K562 (cell line): ENCODE measurements around the gene LMOD1. TPM values are rescaled to one million over a fixed set of nuclear protein-coding genes. Genes with fewer than 3 reads are reported as not detected.

Experiments
- ATAC-seq: fragments of 200-7000 bp; cut with Tn5 transposase; 3 replicates; pipeline ENCODE4 v1.9.1; 2020; ENCODE audit warnings: moderate library complexity
- BruUV-seq: library from RNA; stranded (reverse); fragments of 400-500 nt; replicated peaks from 2 replicates; lab custom pipeline; 2021; lab: Mats Ljungman, UMichigan
- CTCF ChIA-PET: fragments of 300-600 bp; formaldehyde crosslinking; extraction: SDS; loops from one replicate; lab custom pipeline; 2021; ENCODE audit warnings: low intra/inter-chr PET ratio; lab: Yijun Ruan, JAX
- POLR2A ChIA-PET: fragments of 300-600, 350-650 bp; sonication (Branson Sonifier 250); formaldehyde crosslinking; extraction: SDS; loops from one replicate; lab custom pipeline; 2021; ENCODE audit warnings: antibody characterized with exemption, inconsistent platforms; lab: Yijun Ruan, JAX
- DNase-seq, 4 experiments: peaks; one replicate each; pipeline versions ENCODE4 v3.0.0 to v3.0.0-alpha.2; 2011 to 2018; ENCODE audit warnings: low spot score in 3 of 4, mixed read lengths in 3 of 4; ENCODE audit errors: extremely low read depth in 1 of 4
- FAIRE-seq: peaks from 2 replicates; lab custom pipeline; 2011; peaks lifted over from hg19 to GRCh38; lab: Jason Lieb, UNC
- H2AFZ ChIP-seq: 2 replicates; pipeline ENCODE4 v1.6.0; 2011; ENCODE audit warnings: low read depth, low read length, control low read depth, inconsistent platforms
- H3K27ac ChIP-seq: fragments of 200-600 bp; 3 replicates; pipeline ENCODE4 v1.8.0; 2011; ENCODE audit warnings: low read depth, mild to moderate bottlenecking, control low read depth, inconsistent platforms, low read length, moderate library complexity, mixed read lengths; ENCODE audit errors: extremely low read depth
- H3K27me3 ChIP-seq, 2 experiments: fragments of 300-600 bp in 1 of 2; 2 replicates in 1 of 2; 3 replicates in 1 of 2; pipeline versions ENCODE4 v1.6.0 to v1.8.0; 2011; ENCODE audit warnings: inconsistent platforms in 2 of 2, low read length in 2 of 2, mild to moderate bottlenecking in 1 of 2, mixed read lengths in 1 of 2, moderate library complexity in 1 of 2; ENCODE audit not compliant: control insufficient read depth in 2 of 2, insufficient read depth in 2 of 2
- H3K36me3 ChIP-seq: fragments of 300-600 bp; 3 replicates; pipeline ENCODE4 v1.8.0; 2011; ENCODE audit warnings: mild to moderate bottlenecking, low read length, inconsistent platforms; ENCODE audit not compliant: control insufficient read depth, insufficient read depth
- H3K4me1 ChIP-seq, 2 experiments: fragments of 200-600 bp in 1 of 2; replicated peaks in 1 of 2; 2 replicates in 1 of 2; 3 replicates in 1 of 2; pipeline versions ENCODE4 v1.5.1 to v1.8.0; 2011; ENCODE audit warnings: inconsistent platforms in 2 of 2, low read length in 2 of 2, mild to moderate bottlenecking in 1 of 2, mixed read lengths in 1 of 2, moderate library complexity in 1 of 2; ENCODE audit not compliant: control insufficient read depth in 2 of 2, insufficient read depth in 2 of 2
- H3K4me2 ChIP-seq: 2 replicates; pipeline ENCODE4 v1.6.1; 2011; ENCODE audit warnings: low read length, control low read depth, inconsistent platforms, mixed read lengths; ENCODE audit not compliant: insufficient read depth
- H3K4me3 ChIP-seq: fragments of 200-600 bp; sonication (generic), shearing (Covaris generic); 2 replicates; pipeline ENCODE4 v1.5.1; 2016; ENCODE audit warnings: control low read depth, inconsistent platforms
- H3K79me2 ChIP-seq: fragments of 200-600 bp; 3 replicates; pipeline ENCODE4 v1.8.0; 2011; ENCODE audit warnings: low read length, inconsistent platforms; ENCODE audit not compliant: control insufficient read depth, insufficient read depth
- H3K9ac ChIP-seq, 2 experiments: 2 replicates each; pipeline versions ENCODE4 v1.6.0 to v1.6.1; 2011; ENCODE audit warnings: low read depth in 2 of 2, low read length in 2 of 2, control low read depth in 1 of 2, inconsistent platforms in 1 of 2, mild to moderate bottlenecking in 1 of 2, mixed read lengths in 1 of 2; ENCODE audit not compliant: insufficient read depth in 1 of 2
- H3K9me1 ChIP-seq: one replicate; pipeline ENCODE4 v1.6.0; 2011; ENCODE audit warnings: inconsistent platforms, mild to moderate bottlenecking, low read length, moderate library complexity; ENCODE audit not compliant: control insufficient read depth, insufficient read depth
- H3K9me3 ChIP-seq: replicated peaks from 2 replicates; pipeline ENCODE4 v1.5.1; 2011; ENCODE audit warnings: low read depth, low read length, inconsistent platforms; ENCODE audit not compliant: control insufficient read depth, insufficient read depth
- H4K20me1 ChIP-seq: replicated peaks from 2 replicates; pipeline ENCODE4 v1.6.1; 2011; ENCODE audit warnings: low read length, inconsistent platforms, mixed read lengths; ENCODE audit not compliant: control insufficient read depth, insufficient read depth
- CCNT2 ChIP-seq: IDR thresholded peaks from 2 replicates; pipeline ENCODE4 v1.6.1; 2011; ENCODE audit warnings: borderline replicate concordance, low read depth, mild to moderate bottlenecking, moderate library complexity, mixed read lengths, low read length; ENCODE audit not compliant: insufficient read length; ENCODE audit errors: extremely low read depth
- TAF7 ChIP-seq: fragments of 450-650 bp; IDR thresholded peaks from 2 replicates; pipeline ENCODE4 v1.6.1; 2016; ENCODE audit warnings: missing genetic modification characterization, missing compliant biosample characterization
- ZNF764 ChIP-seq: fragments of 250-450 bp; sonication (Bioruptor Pico); IDR thresholded peaks from 2 replicates; pipeline ENCODE4 v1.4.0; 2020; ENCODE audit warnings: low read depth, mild to moderate bottlenecking, moderate library complexity
- WGBS: fragments of 100-300 bp; shearing (Covaris generic); methylation state at CpG from one replicate; pipeline ENCODE4 v1.1.6; 2016; ENCODE audit warnings: low coverage, mixed read lengths; ENCODE audit not compliant: insufficient coverage; ENCODE audit errors: missing lambda C conversion rate; 5-methylcytosine and 5-hydroxymethylcytosine counted together
- in situ Hi-C: fragments of 300-500 bp; cut with MboI; formaldehyde crosslinking; loops from 4 replicates; pipeline ENCODE4 v1.15.0; 2018; ENCODE audit warnings: inconsistent platforms, mixed read lengths
- intact Hi-C: fragments of 100-400 bp; cut with micrococcal nuclease; formaldehyde crosslinking; loops from 2 replicates; pipeline ENCODE4 v1.14.2; 2022
- microRNA-seq: library from miRNA; unstranded; fragments of <30 nt; microRNA quantifications from one replicate; pipeline ENCODE4, GENCODE V29; 2018; ENCODE audit warnings: borderline microRNAs expressed
- polyA plus RNA-seq, 8 experiments: library from polyadenylated mRNA; depleted of rRNA in 4 of 8; stranded (reverse) in 5 of 8; unstranded in 3 of 8; fragments of >200 nt; fragmentation: Nextera tagmentation in 2 of 8; fragmentation: Illumina TruSeq in 1 of 8; extraction: Ambion mirVana in 2 of 8; extraction: Trizol in 1 of 8; gene quantifications; 2 replicates each; pipeline versions ENCODE4 v1.2.1 to v1.2.3, GENCODE V29; 2011 to 2014; ENCODE audit warnings: inconsistent platforms in 1 of 8, missing spikeins in 1 of 8
- small RNA-seq: library from RNA; depleted of rRNA; stranded (forward); fragments of <200 nt; gene quantifications from one replicate; pipeline ENCODE3, GENCODE V24; 2014
- total RNA-seq, 7 experiments: library from RNA; depleted of rRNA in 6 of 7; stranded (reverse); fragments of >200 nt in 6 of 7; fragmentation: Illumina TruSeq in 2 of 7; extraction: Trizol in 2 of 7; gene quantifications; 2 replicates each; pipeline versions ENCODE4 v1.2.1 to v1.2.3, GENCODE V29; 2011 to 2021; ENCODE audit warnings: low replicate concordance in 1 of 7
- TF ChIP-seq, protein P1 (sequence below): fragments of 450-650 bp; conservative IDR thresholded peaks from 2 replicates; pipeline ENCODE4 v1.6.1; 2016; ENCODE audit warnings: missing genetic modification characterization, low read depth, mild to moderate bottlenecking, missing compliant biosample characterization, moderate library complexity

Gene LMOD1
- total and polyA plus RNA-seq, 9 of the 15 experiments (the other 6 are each of a cell fraction or from before 2014, with no cell fraction given), result 0.03 to 0.54 (median 0.38) TPM; not detected in 1

GRCh38 chr1:201848230-201848629 lies 98.1 kb downstream of the LMOD1 start (continued):
- TF ChIP-seq, protein P1, sequence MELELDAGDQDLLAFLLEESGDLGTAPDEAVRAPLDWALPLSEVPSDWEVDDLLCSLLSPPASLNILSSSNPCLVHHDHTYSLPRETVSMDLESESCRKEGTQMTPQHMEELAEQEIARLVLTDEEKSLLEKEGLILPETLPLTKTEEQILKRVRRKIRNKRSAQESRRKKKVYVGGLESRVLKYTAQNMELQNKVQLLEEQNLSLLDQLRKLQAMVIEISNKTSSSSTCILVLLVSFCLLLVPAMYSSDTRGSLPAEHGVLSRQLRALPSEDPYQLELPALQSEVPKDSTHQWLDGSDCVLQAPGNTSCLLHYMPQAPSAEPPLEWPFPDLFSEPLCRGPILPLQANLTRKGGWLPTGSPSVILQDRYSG (tag), result no peak

- FAIRE-seq (no peak), ATAC-seq (no peak), DNase-seq (no peak)
- no TSS peak for BruUV-seq
- Histone ChIP-seq H2AFZ (no peak overlapping the region), H3K4me2 (no peak overlapping the region), H3K9me1 (no peaks in the 10 kb centered on the region), H3K27me3 (no peaks in the 10 kb centered on the region), H3K79me2 (peaks cover 60% of the 10 kb centered on the region), H3K36me3 (peaks cover 74% of the 10 kb centered on the region), H3K9me3 (no peaks in the 10 kb centered on the region), H4K20me1 (peaks cover 14% of the 10 kb centered on the region), H3K4me1 (0 out of 5 replicates have a peak, but pooled peaks cover 0 to 3% of the 10 kb centered on the region in 2 experiments), H3K27ac (no peak overlapping the region), H3K9ac (no peak overlapping the region), H3K4me3 (no peak overlapping the region)
- ChIA-PET POLR2A (interaction anchor here (0.8 to 1.5 kb wide), 4 partner anchors 12 to 33 kb away, joined by 3 to 4 read pairs (median 4); no protein-coding TSS in a partner anchor), CTCF (no interaction called here)
- WGBS, result 94% methylated on average over 1 of the region's 1 CpG
- intact Hi-C loops (no loop called here), in situ Hi-C loops (no loop called here)
- no peak for TF ChIP-seq CCNT2
- no peak for TF ChIP-seq TAF7 (tag)
- no peak for TF ChIP-seq ZNF764 (CRISPR knock-in tag)
These were observed 99.2 kb downstream of the LMOD1 start for GRCh38 chr1:201847150-201847549.

Small RNA genes within 50 kb of the gene (microRNA-seq; reads per million reads assigned to microRNA genes)
- not detected for gene MIR6739

Small RNA genes within 50 kb of the gene (small RNA-seq; reads per million reads assigned to genes)
- gene MIR6739, result not detected
- gene RF00156, result not detected

Other genes with a start within 250 kb of the LMOD1 start
Only the 7 nearest of the 9 such genes appear.
- gene IPO9, start 117.4 kb downstream of the LMOD1 start, total RNA-seq (2014; rRNA removed), result 37.2 and 38.8 TPM in 2 replicates
- gene IPO9, start 117.4 kb downstream of the LMOD1 start, total RNA-seq (2014; rRNA removed; fragmentation: Illumina TruSeq; extraction: Trizol), result 27.9 and 33.2 TPM in 2 replicates
- gene IPO9, start 117.4 kb downstream of the LMOD1 start, total RNA-seq (2015; rRNA removed; fragmentation: Illumina TruSeq; extraction: Trizol), result 35.8 and 36.4 TPM in 2 replicates
- gene IPO9, start 117.4 kb downstream of the LMOD1 start, total RNA-seq (2021), result 75.0 and 82.2 TPM in 2 replicates
- gene IPO9, start 117.4 kb downstream of the LMOD1 start, polyA plus RNA-seq (2011; rRNA removed), result 61.7 and 78.6 TPM in 2 replicates
- 47.9 and 59.2 TPM in 2 replicates for gene IPO9, start 117.4 kb downstream of the LMOD1 start, polyA plus RNA-seq (2014; fragmentation: Illumina TruSeq; extraction: Trizol)
- 10 to 100 TPM; 28.1 to 49.6 TPM for gene IPO9, start 117.4 kb downstream of the LMOD1 start, polyA plus RNA-seq (2014; fragmentation: Nextera tagmentation; extraction: Ambion mirVana)
- 43.9 and 48.3 TPM in 2 replicates for gene IPO9, start 117.4 kb downstream of the LMOD1 start, polyA plus RNA-seq (2014; rRNA removed)
- 0.68 and 1.0 TPM in 2 replicates for gene SHISA4, start 57.6 kb downstream of the LMOD1 start, total RNA-seq (2014; rRNA removed)
- gene SHISA4, start 57.6 kb downstream of the LMOD1 start, total RNA-seq (2014; rRNA removed; fragmentation: Illumina TruSeq; extraction: Trizol), result 0.15 TPM in 1 of 2 replicates, not detected in the other
- gene SHISA4, start 57.6 kb downstream of the LMOD1 start, total RNA-seq (2015; rRNA removed; fragmentation: Illumina TruSeq; extraction: Trizol), result 0.19 and 0.43 TPM in 2 replicates
- gene SHISA4, start 57.6 kb downstream of the LMOD1 start, total RNA-seq (2021), result 0.40 and 0.84 TPM in 2 replicates
- 0.95 and 1.2 TPM in 2 replicates for gene SHISA4, start 57.6 kb downstream of the LMOD1 start, polyA plus RNA-seq (2011; rRNA removed)
- 0.27 and 0.75 TPM in 2 replicates for gene SHISA4, start 57.6 kb downstream of the LMOD1 start, polyA plus RNA-seq (2014; fragmentation: Illumina TruSeq; extraction: Trizol)
- gene SHISA4, start 57.6 kb downstream of the LMOD1 start, polyA plus RNA-seq (2014; fragmentation: Nextera tagmentation; extraction: Ambion mirVana), result not detected
- 0.73 and 0.81 TPM in 2 replicates for gene SHISA4, start 57.6 kb downstream of the LMOD1 start, polyA plus RNA-seq (2014; rRNA removed)
- gene TIMM17A, start 9.0 kb upstream of the LMOD1 start, total RNA-seq (2014; rRNA removed), result 116 and 131 TPM in 2 replicates
- 226 and 256 TPM in 2 replicates for gene TIMM17A, start 9.0 kb upstream of the LMOD1 start, total RNA-seq (2014; rRNA removed; fragmentation: Illumina TruSeq; extraction: Trizol)
- 158 and 173 TPM in 2 replicates for gene TIMM17A, start 9.0 kb upstream of the LMOD1 start, total RNA-seq (2015; rRNA removed; fragmentation: Illumina TruSeq; extraction: Trizol)
- gene TIMM17A, start 9.0 kb upstream of the LMOD1 start, total RNA-seq (2021), result 179 and 180 TPM in 2 replicates
- 197 and 262 TPM in 2 replicates for gene TIMM17A, start 9.0 kb upstream of the LMOD1 start, polyA plus RNA-seq (2011; rRNA removed)
- 146 and 154 TPM in 2 replicates for gene TIMM17A, start 9.0 kb upstream of the LMOD1 start, polyA plus RNA-seq (2014; fragmentation: Illumina TruSeq; extraction: Trizol)
- 100 to 1,000 TPM; 676 to 744 TPM for gene TIMM17A, start 9.0 kb upstream of the LMOD1 start, polyA plus RNA-seq (2014; fragmentation: Nextera tagmentation; extraction: Ambion mirVana)
- gene TIMM17A, start 9.0 kb upstream of the LMOD1 start, polyA plus RNA-seq (2014; rRNA removed), result 155 and 178 TPM in 2 replicates
- gene RNPEP, start 36.1 kb upstream of the LMOD1 start, total RNA-seq (2014; rRNA removed), result 64.4 and 76.9 TPM in 2 replicates
- 51.4 and 56.3 TPM in 2 replicates for gene RNPEP, start 36.1 kb upstream of the LMOD1 start, total RNA-seq (2014; rRNA removed; fragmentation: Illumina TruSeq; extraction: Trizol)
- gene RNPEP, start 36.1 kb upstream of the LMOD1 start, total RNA-seq (2015; rRNA removed; fragmentation: Illumina TruSeq; extraction: Trizol), result 61.6 and 63.4 TPM in 2 replicates
- 85.1 and 85.9 TPM in 2 replicates for gene RNPEP, start 36.1 kb upstream of the LMOD1 start, total RNA-seq (2021)
- gene RNPEP, start 36.1 kb upstream of the LMOD1 start, polyA plus RNA-seq (2011; rRNA removed), result 47.7 and 102 TPM in 2 replicates
- gene RNPEP, start 36.1 kb upstream of the LMOD1 start, polyA plus RNA-seq (2014; fragmentation: Illumina TruSeq; extraction: Trizol), result 119 and 131 TPM in 2 replicates
- gene RNPEP, start 36.1 kb upstream of the LMOD1 start, polyA plus RNA-seq (2014; fragmentation: Nextera tagmentation; extraction: Ambion mirVana), result 10 to 100 TPM; 27.5 to 35.1 TPM
- gene RNPEP, start 36.1 kb upstream of the LMOD1 start, polyA plus RNA-seq (2014; rRNA removed), result 63.5 and 70.8 TPM in 2 replicates
- 0.16 TPM in 1 of 2 replicates, not detected in the other for gene ELF3, start 64.0 kb upstream of the LMOD1 start, total RNA-seq (2014; rRNA removed)
- gene ELF3, start 64.0 kb upstream of the LMOD1 start, total RNA-seq (2014; rRNA removed; fragmentation: Illumina TruSeq; extraction: Trizol), result 0.07 TPM in 1 of 2 replicates, not detected in the other
- gene ELF3, start 64.0 kb upstream of the LMOD1 start, total RNA-seq (2015; rRNA removed; fragmentation: Illumina TruSeq; extraction: Trizol), result 0.07 and 0.15 TPM in 2 replicates
- gene ELF3, start 64.0 kb upstream of the LMOD1 start, total RNA-seq (2021), result 0.63 and 1.2 TPM in 2 replicates
- gene ELF3, start 64.0 kb upstream of the LMOD1 start, polyA plus RNA-seq (2011; rRNA removed), result 0.47 and 0.87 TPM in 2 replicates
- gene ELF3, start 64.0 kb upstream of the LMOD1 start, polyA plus RNA-seq (2014; fragmentation: Illumina TruSeq; extraction: Trizol), result 0.15 TPM in 1 of 2 replicates, not detected in the other
- not detected for gene ELF3, start 64.0 kb upstream of the LMOD1 start, polyA plus RNA-seq (2014; fragmentation: Nextera tagmentation; extraction: Ambion mirVana)
- gene ELF3, start 64.0 kb upstream of the LMOD1 start, polyA plus RNA-seq (2014; rRNA removed), result 0.03 TPM in 1 of 2 replicates, not detected in the other
- not detected in 2 replicates for gene GPR37L1, start 176.4 kb upstream of the LMOD1 start, total RNA-seq (2014; rRNA removed)
- gene GPR37L1, start 176.4 kb upstream of the LMOD1 start, total RNA-seq (2014; rRNA removed; fragmentation: Illumina TruSeq; extraction: Trizol), result not detected in 2 replicates
- not detected in 2 replicates for gene GPR37L1, start 176.4 kb upstream of the LMOD1 start, total RNA-seq (2015; rRNA removed; fragmentation: Illumina TruSeq; extraction: Trizol)
- not detected in 2 replicates for gene GPR37L1, start 176.4 kb upstream of the LMOD1 start, total RNA-seq (2021)
- gene GPR37L1, start 176.4 kb upstream of the LMOD1 start, polyA plus RNA-seq (2011; rRNA removed), result 0.01 TPM in 1 of 2 replicates, not detected in the other
- gene GPR37L1, start 176.4 kb upstream of the LMOD1 start, polyA plus RNA-seq (2014; fragmentation: Illumina TruSeq; extraction: Trizol), result not detected in 2 replicates
- gene GPR37L1, start 176.4 kb upstream of the LMOD1 start, polyA plus RNA-seq (2014; fragmentation: Nextera tagmentation; extraction: Ambion mirVana), result not detected
- not detected in 2 replicates for gene GPR37L1, start 176.4 kb upstream of the LMOD1 start, polyA plus RNA-seq (2014; rRNA removed)
- gene ARL8A, start 198.2 kb upstream of the LMOD1 start, total RNA-seq (2014; rRNA removed), result 13.1 and 21.8 TPM in 2 replicates
- 7.9 and 9.2 TPM in 2 replicates for gene ARL8A, start 198.2 kb upstream of the LMOD1 start, total RNA-seq (2014; rRNA removed; fragmentation: Illumina TruSeq; extraction: Trizol)
- gene ARL8A, start 198.2 kb upstream of the LMOD1 start, total RNA-seq (2015; rRNA removed; fragmentation: Illumina TruSeq; extraction: Trizol), result 11.1 and 11.8 TPM in 2 replicates
- 19.1 and 22.7 TPM in 2 replicates for gene ARL8A, start 198.2 kb upstream of the LMOD1 start, total RNA-seq (2021)
- gene ARL8A, start 198.2 kb upstream of the LMOD1 start, polyA plus RNA-seq (2011; rRNA removed), result 27.3 and 58.1 TPM in 2 replicates
- gene ARL8A, start 198.2 kb upstream of the LMOD1 start, polyA plus RNA-seq (2014; fragmentation: Illumina TruSeq; extraction: Trizol), result 11.4 and 15.9 TPM in 2 replicates
- under 1 TPM; 0.17 to 0.32 TPM for gene ARL8A, start 198.2 kb upstream of the LMOD1 start, polyA plus RNA-seq (2014; fragmentation: Nextera tagmentation; extraction: Ambion mirVana)
- 15.3 and 15.6 TPM in 2 replicates for gene ARL8A, start 198.2 kb upstream of the LMOD1 start, polyA plus RNA-seq (2014; rRNA removed)